Progenitor cell of endocrine pancreas (in vitro differentiated cells): ENCODE data around the gene GPR176. TPM values are rescaled to one million over a fixed set of nuclear protein-coding genes. Genes with fewer than 3 reads are reported as not detected.

Experiments used
- DNase-seq: peaks from one replicate; pipeline ENCODE4 v3.0.0; 2021; ENCODE audit warnings: low spot score; ENCODE audit not compliant: unreplicated experiment
- H3K27ac Mint-ChIP-seq: 2 replicates; pipeline ENCODE4 v1.8.0; 2021; ENCODE audit warnings: mild to moderate bottlenecking, moderate library complexity, mixed read lengths
- H3K27me3 Mint-ChIP-seq: 2 replicates; pipeline ENCODE4 v1.8.0; 2021; ENCODE audit warnings: mixed read lengths
- H3K36me3 Mint-ChIP-seq: 2 replicates; pipeline ENCODE4 v1.8.0; 2022; ENCODE audit warnings: mixed read lengths; ENCODE audit not compliant: insufficient read depth
- H3K4me1 Mint-ChIP-seq: 2 replicates; pipeline ENCODE4 v1.8.0; 2021; ENCODE audit warnings: low read depth, mixed read lengths
- H3K4me3 Mint-ChIP-seq: 2 replicates; pipeline ENCODE4 v1.8.0; 2021; ENCODE audit warnings: low read depth, mild to moderate bottlenecking, moderate library complexity, mixed read lengths
- H3K9me3 Mint-ChIP-seq: 2 replicates; pipeline ENCODE4 v1.8.0; 2021; ENCODE audit warnings: low read depth, mixed read lengths
- CTCF ChIP-seq: fragments of 200-600 bp; sonication (generic); IDR thresholded peaks from one replicate; pipeline ENCODE4 v1.5.0; 2021; ENCODE audit warnings: antibody characterized with exemption, mild to moderate bottlenecking; ENCODE audit not compliant: unreplicated experiment
- total RNA-seq: library from RNA; stranded (reverse); gene quantifications from 2 replicates; pipeline ENCODE4 v1.2.1, GENCODE V29; 2021

GPR176 gene
- total RNA-seq, 1 donor from 2014 or later, result 1.0 TPM

- peaks cover 13% of the 10 kb centered on the region for H3K36me3 Mint-ChIP-seq
- no peak for TF ChIP-seq CTCF
- H3K4me1 Mint-ChIP-seq, result no peaks in the 10 kb centered on the region
- H3K4me3 Mint-ChIP-seq, result no peak overlapping the region
- H3K27ac Mint-ChIP-seq, result no peak overlapping the region
- DNase-seq, result no peak
- H3K27me3 Mint-ChIP-seq, result no peaks in the 10 kb centered on the region
- H3K9me3 Mint-ChIP-seq, result no peaks in the 10 kb centered on the region
These were observed 41.0 kb upstream of the GPR176 start for GRCh38 chr15:39961051-39961450.

- TF ChIP-seq CTCF, result no peak
- Mint-ChIP-seq H3K36me3 (peaks cover 12% of the 10 kb centered on the region), H3K27me3 (no peaks in the 10 kb centered on the region)
These were observed 40.3 kb upstream of the GPR176 start for GRCh38 chr15:39960411-39960810.

GRCh38 chr15:39959411-39959810 is 39.3 kb upstream of the GPR176 start:
- Mint-ChIP-seq H3K4me1 (peaks cover 3% of the 10 kb centered on the region), H3K4me3 (no peak overlapping the region), H3K27ac (no peak overlapping the region), H3K36me3 (peaks cover 16% of the 10 kb centered on the region), H3K27me3 (no peaks in the 10 kb centered on the region), H3K9me3 (no peaks in the 10 kb centered on the region)
- no peak for TF ChIP-seq CTCF
- DNase-seq, result no peak

More at GRCh38 chr15:39960411-39960810, 40.3 kb upstream of the GPR176 start:
- H3K9me3 Mint-ChIP-seq, result no peaks in the 10 kb centered on the region
- DNase-seq, result no peak
- H3K27ac Mint-ChIP-seq, result no peak overlapping the region
- H3K4me1 Mint-ChIP-seq, result no peaks in the 10 kb centered on the region
- no peak overlapping the region for H3K4me3 Mint-ChIP-seq

- no peak overlapping the region for H3K4me3 Mint-ChIP-seq
- no peak for DNase-seq
- H3K36me3 Mint-ChIP-seq, result peaks cover 22% of the 10 kb centered on the region
- H3K27me3 Mint-ChIP-seq, result no peaks in the 10 kb centered on the region
- no peak overlapping the region for H3K27ac Mint-ChIP-seq
- no peak for TF ChIP-seq CTCF
- H3K9me3 Mint-ChIP-seq, result no peaks in the 10 kb centered on the region
- peaks cover 8% of the 10 kb centered on the region for H3K4me1 Mint-ChIP-seq
These were observed 37.4 kb upstream of the GPR176 start for GRCh38 chr15:39957481-39957880.

GRCh38 chr15:39953521-39953920 is 33.5 kb upstream of the GPR176 start:
- Mint-ChIP-seq H3K4me3 (no peak overlapping the region), H3K27me3 (no peaks in the 10 kb centered on the region), H3K4me1 (peaks cover 14% of the 10 kb centered on the region), H3K27ac (peak overlapping the region; percentile 14), H3K36me3 (peaks cover 26% of the 10 kb centered on the region), H3K9me3 (no peaks in the 10 kb centered on the region)
- TF ChIP-seq CTCF, result no peak
- DNase-seq, result no peak
